ENCODE measurements around the gene DDIT3.
"Not testable (repeated sequence)": the region's sequence is repeated elsewhere in the genome, so short reads cannot be mapped to it uniquely, and the experiment has no call there.

Gene DDIT3

GRCh38 chr12:57521525-57522010, 1.3 kb upstream of the DDIT3 start:
- no peak overlapping the region for H3K4me3 ChIP-seq (ENCODE audit: low read depth, low read length)

GRCh38 chr12:57519796-57520052, 590 bp downstream of the DDIT3 start:
- H3K4me3 ChIP-seq (ENCODE audit: low read depth, low read length), result peak overlapping the region; percentile 75
- TF ChIP-seq, protein P1, sequence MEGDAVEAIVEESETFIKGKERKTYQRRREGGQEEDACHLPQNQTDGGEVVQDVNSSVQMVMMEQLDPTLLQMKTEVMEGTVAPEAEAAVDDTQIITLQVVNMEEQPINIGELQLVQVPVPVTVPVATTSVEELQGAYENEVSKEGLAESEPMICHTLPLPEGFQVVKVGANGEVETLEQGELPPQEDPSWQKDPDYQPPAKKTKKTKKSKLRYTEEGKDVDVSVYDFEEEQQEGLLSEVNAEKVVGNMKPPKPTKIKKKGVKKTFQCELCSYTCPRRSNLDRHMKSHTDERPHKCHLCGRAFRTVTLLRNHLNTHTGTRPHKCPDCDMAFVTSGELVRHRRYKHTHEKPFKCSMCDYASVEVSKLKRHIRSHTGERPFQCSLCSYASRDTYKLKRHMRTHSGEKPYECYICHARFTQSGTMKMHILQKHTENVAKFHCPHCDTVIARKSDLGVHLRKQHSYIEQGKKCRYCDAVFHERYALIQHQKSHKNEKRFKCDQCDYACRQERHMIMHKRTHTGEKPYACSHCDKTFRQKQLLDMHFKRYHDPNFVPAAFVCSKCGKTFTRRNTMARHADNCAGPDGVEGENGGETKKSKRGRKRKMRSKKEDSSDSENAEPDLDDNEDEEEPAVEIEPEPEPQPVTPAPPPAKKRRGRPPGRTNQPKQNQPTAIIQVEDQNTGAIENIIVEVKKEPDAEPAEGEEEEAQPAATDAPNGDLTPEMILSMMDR (IDR thresholded peaks at IDR 0.05; ENCODE audit: borderline replicate concordance, insufficient read depth, low read depth, low read length), result no peak

More at GRCh38 chr12:57521525-57522010, 1.3 kb upstream of the DDIT3 start:
- TF ChIP-seq, protein P1 (IDR thresholded peaks at IDR 0.05; ENCODE audit: borderline replicate concordance, insufficient read depth, low read depth, low read length), result no peak

DNA sequence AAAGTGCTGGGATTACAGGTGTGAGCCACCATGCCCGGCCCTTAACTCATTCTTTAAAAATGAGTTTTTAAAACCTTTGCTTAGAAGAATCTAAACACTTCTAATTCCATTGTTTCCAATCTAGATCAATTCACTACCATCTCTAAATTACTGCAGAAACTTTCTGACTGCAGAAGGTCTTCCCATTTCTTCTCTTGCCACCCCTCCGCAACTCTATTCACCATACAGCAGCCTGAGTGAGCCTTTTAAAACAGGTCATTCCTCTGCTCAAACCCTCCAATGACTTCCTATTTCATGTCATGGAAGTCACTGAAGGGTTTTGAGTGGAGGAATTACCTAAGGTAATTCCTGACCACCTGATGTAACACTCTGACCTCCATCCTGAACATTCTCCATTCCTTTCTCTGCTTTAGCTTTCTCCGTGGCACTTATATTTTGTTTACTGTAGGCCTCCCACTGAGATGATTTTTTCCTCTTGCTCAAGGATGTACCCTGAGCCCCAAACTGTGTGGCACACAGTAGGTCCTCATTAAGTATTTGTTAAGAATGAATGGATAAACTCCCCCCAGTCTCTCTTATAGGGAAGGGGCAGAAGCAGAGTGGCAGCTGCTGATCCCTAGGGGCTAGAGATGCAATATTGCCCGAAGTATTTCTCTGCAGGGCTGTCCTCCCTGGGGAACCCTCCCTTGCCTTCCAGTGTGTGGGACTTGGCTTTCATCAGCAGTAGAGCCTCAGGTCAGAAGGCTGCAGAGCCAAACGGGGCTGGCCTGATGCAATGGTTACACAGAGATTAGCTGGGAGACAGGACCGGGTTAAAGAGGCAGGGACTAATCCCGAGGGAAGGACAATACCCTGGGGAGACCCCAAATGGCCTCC, 1.2 kb downstream of the DDIT3 start:
- TF ChIP-seq, protein P1 (IDR thresholded peaks at IDR 0.05; ENCODE audit: borderline replicate concordance, insufficient read depth, low read depth, low read length), result no peak
- H3K4me3 ChIP-seq (ENCODE audit: low read depth, low read length), result peak overlapping the region; percentile 75

GRCh38 chr12:57518176-57518919, 2.0 kb downstream of the DDIT3 start:
- TF ChIP-seq, protein P1 (IDR thresholded peaks at IDR 0.05; ENCODE audit: borderline replicate concordance, insufficient read depth, low read depth, low read length), result no peak
- H3K4me3 ChIP-seq (ENCODE audit: low read depth, low read length), result no peak overlapping the region

GRCh38 chr12:57517718-57518117, 2.6 kb downstream of the DDIT3 start:
- not testable (repeated sequence) for H3K4me3 ChIP-seq (ENCODE audit: low read depth, low read length)

DNA sequence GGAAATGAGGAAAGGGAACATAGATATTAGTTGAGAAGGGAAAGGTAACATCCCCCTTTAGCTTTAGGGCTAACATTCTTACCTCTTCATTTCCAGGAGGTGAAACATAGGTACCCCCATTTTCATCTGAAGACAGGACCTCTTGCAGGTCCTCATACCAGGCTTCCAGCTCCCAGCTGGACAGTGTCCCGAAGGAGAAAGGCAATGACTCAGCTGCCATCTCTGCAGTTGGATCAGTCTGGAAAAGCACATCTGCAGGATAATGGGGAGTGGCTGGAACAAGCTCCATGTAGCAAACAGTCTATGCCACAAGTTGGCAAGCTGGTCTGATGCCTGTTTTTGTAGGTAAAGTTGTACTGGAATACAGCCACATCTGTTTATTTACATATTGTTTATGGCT, 3.1 kb downstream of the DDIT3 start:
- TF ChIP-seq, protein P1 (IDR thresholded peaks at IDR 0.05; ENCODE audit: borderline replicate concordance, insufficient read depth, low read depth, low read length), result no peak
- no peak overlapping the region for H3K4me3 ChIP-seq (ENCODE audit: low read depth, low read length)

- H3K4me3 ChIP-seq (ENCODE audit: low read depth, low read length), result no peak overlapping the region
- TF ChIP-seq, protein P1 (IDR thresholded peaks at IDR 0.05; ENCODE audit: borderline replicate concordance, insufficient read depth, low read depth, low read length), result no peak
Measured at GRCh38 chr12:57516617-57517153, 3.6 kb downstream of the DDIT3 start.
